Measurements from ENCODE around the gene FCSK. TPM values are rescaled to one million over a fixed set of nuclear protein-coding genes. Genes with fewer than 3 reads are reported as not detected.

The FCSK gene
- total RNA-seq, 1 donor from 2014 or later, result 16.1 TPM

- H3K4me3 ChIP-seq (ENCODE audit: low read depth, low read length), result no peak overlapping the region
- TF ChIP-seq CTCF (IDR thresholded peaks at IDR 0.05; ENCODE audit: insufficient read depth, low read length, severe bottlenecking), result no peak
- peaks cover 16% of the 10 kb centered on the region for H3K36me3 ChIP-seq (ENCODE audit: control insufficient read depth, insufficient read depth, low read length)
- no peaks in the 10 kb centered on the region for H3K27me3 ChIP-seq (ENCODE audit: control insufficient read depth, insufficient read depth, low read length)
- no peak for DNase-seq (ENCODE audit: low read depth)
- no peak for FAIRE-seq
These were observed 42.1 kb downstream of the FCSK start for GRCh38 chr16:70496513-70496912.

- no peaks in the 10 kb centered on the region for H3K27me3 ChIP-seq (ENCODE audit: control insufficient read depth, insufficient read depth, low read length)
- H3K4me3 ChIP-seq (ENCODE audit: low read depth, low read length), result no peak overlapping the region
- peak; percentile 8 for TF ChIP-seq CTCF (IDR thresholded peaks at IDR 0.05; ENCODE audit: insufficient read depth, low read length, severe bottlenecking)
- DNase-seq (ENCODE audit: low read depth) (peak; percentile 36), FAIRE-seq (no peak)
- peaks cover 11% of the 10 kb centered on the region for H3K36me3 ChIP-seq (ENCODE audit: control insufficient read depth, insufficient read depth, low read length)
These were observed 54.4 kb downstream of the FCSK start for GRCh38 chr16:70508752-70509151.

GRCh38 chr16:70510216-70510615 lies 55.8 kb downstream of the FCSK start:
- no peak for TF ChIP-seq CTCF (IDR thresholded peaks at IDR 0.05; ENCODE audit: insufficient read depth, low read length, severe bottlenecking)
- DNase-seq (ENCODE audit: low read depth), result no peak
- Histone ChIP-seq H3K36me3 (ENCODE audit: control insufficient read depth, insufficient read depth, low read length) (peaks cover 14% of the 10 kb centered on the region), H3K27me3 (ENCODE audit: control insufficient read depth, insufficient read depth, low read length) (no peaks in the 10 kb centered on the region), H3K4me3 (ENCODE audit: low read depth, low read length) (no peak overlapping the region)
- FAIRE-seq, result no peak

- Histone ChIP-seq H3K4me3 (ENCODE audit: low read depth, low read length) (no peak overlapping the region), H3K27me3 (ENCODE audit: control insufficient read depth, insufficient read depth, low read length) (no peaks in the 10 kb centered on the region), H3K36me3 (ENCODE audit: control insufficient read depth, insufficient read depth, low read length) (peaks cover 14% of the 10 kb centered on the region)
- no peak for TF ChIP-seq CTCF (IDR thresholded peaks at IDR 0.05; ENCODE audit: insufficient read depth, low read length, severe bottlenecking)
- DNase-seq (ENCODE audit: low read depth) (no peak), FAIRE-seq (no peak)
These were observed 57.4 kb downstream of the FCSK start for GRCh38 chr16:70511833-70512232.

- H3K36me3 ChIP-seq (ENCODE audit: control insufficient read depth, insufficient read depth, low read length), result peaks cover 14% of the 10 kb centered on the region
- FAIRE-seq, result no peak
These were observed 58.1 kb downstream of the FCSK start for GRCh38 chr16:70512456-70512855.

More at GRCh38 chr16:70512456-70512855, 58.1 kb downstream of the FCSK start:
- peak; percentile 94 for DNase-seq (ENCODE audit: low read depth)
- no peak for TF ChIP-seq CTCF (IDR thresholded peaks at IDR 0.05; ENCODE audit: insufficient read depth, low read length, severe bottlenecking)
- Histone ChIP-seq H3K27me3 (ENCODE audit: control insufficient read depth, insufficient read depth, low read length) (no peaks in the 10 kb centered on the region), H3K4me3 (ENCODE audit: low read depth, low read length) (no peak overlapping the region)

Measured in bronchial epithelial cell (primary cell).